ENCODE data around the gene COL13A1.

GRCh38 chr10:69928339-69928738 lies 126.6 kb downstream of the COL13A1 start:
- TF ChIP-seq POLR2A (IDR thresholded peaks at IDR 0.05; ENCODE audit: control extremely low read depth in 1 of 2, low read depth in 2 of 2, low read length in 2 of 2), result no peak
- no peak for TF ChIP-seq CTCF (IDR thresholded peaks at IDR 0.05; ENCODE audit: control extremely low read depth in 1 of 3, insufficient read depth in 1 of 3, low read depth in 1 of 3, low read length in 3 of 3)
- no peak for TF ChIP-seq GABPA (IDR thresholded peaks at IDR 0.05; ENCODE audit: borderline replicate concordance, insufficient read depth, low read length)
- TF ChIP-seq CEBPB (IDR thresholded peaks at IDR 0.05; ENCODE audit: low read depth, low read length), result no peak
- no peak for TF ChIP-seq RXRA (IDR thresholded peaks at IDR 0.05; ENCODE audit: insufficient read depth, low read depth, low read length)
- TF ChIP-seq EP300 (IDR thresholded peaks at IDR 0.05; ENCODE audit: borderline replicate concordance in 1 of 2, low read depth in 2 of 2, low read length in 2 of 2), result no peak
- no peak for TF ChIP-seq TEAD4 (IDR thresholded peaks at IDR 0.05; ENCODE audit: low read depth, low read length)
- TF ChIP-seq EZH2 (IDR thresholded peaks at IDR 0.05; ENCODE audit: low read depth, low read length, severe bottlenecking), result no peak
- no peak for TF ChIP-seq POLR2AphosphoS5 (IDR thresholded peaks at IDR 0.05; ENCODE audit: low read depth, low read length)
- TF ChIP-seq SRF (IDR thresholded peaks at IDR 0.05; ENCODE audit: low read depth, low read length), result no peak
- TF ChIP-seq SIN3A (conservative IDR thresholded peaks at IDR 0.05 in 1 of 2, IDR thresholded peaks at IDR 0.05 in 1 of 2; ENCODE audit: low read depth in 1 of 2, low read length in 2 of 2), result no peak
- TF ChIP-seq YY1 (IDR thresholded peaks at IDR 0.05; ENCODE audit: low read depth, low read length), result no peak

Data from H1 (cell line).